GM12878 (cell line): Measurements from ENCODE around the gene HMCN1. TPM values are rescaled to one million over a fixed set of nuclear protein-coding genes. Genes with fewer than 3 reads are reported as not detected.

Experiments
- RAD51 ChIP-seq: fragments of 450-650 bp; IDR thresholded peaks from 2 replicates; pipeline ENCODE4 v1.6.1; 2016; ENCODE audit warnings: moderate library complexity, mild to moderate bottlenecking, inconsistent platforms
- polyA plus RNA-seq, 11 experiments: library from polyadenylated mRNA; depleted of rRNA in 4 of 11; unstranded in 6 of 11; stranded (reverse) in 5 of 11; fragments of >200 nt; fragmentation: Nextera tagmentation in 4 of 11; fragmentation: Illumina TruSeq in 1 of 11; extraction: Ambion mirVana in 4 of 11; extraction: Trizol in 1 of 11; gene quantifications; 1 replicate in 1 of 11; 2 replicates in 10 of 11; pipeline versions ENCODE4 v1.2.1 to v1.2.3, GENCODE V29; 2011 to 2016; ENCODE audit warnings: inconsistent platforms in 2 of 11, missing spikeins in 2 of 11, low read depth in 1 of 11
- total RNA-seq, 4 experiments: library from RNA; depleted of rRNA in 3 of 4; stranded (reverse); fragments of >200 nt in 3 of 4; fragmentation: Illumina TruSeq in 1 of 4; extraction: Trizol in 1 of 4; gene quantifications; 2 replicates each; pipeline versions ENCODE4 v1.2.1 to v1.2.3, GENCODE V29; 2013 to 2021
- TF ChIP-seq, protein P1 (sequence below): fragments of 450-650 bp; IDR thresholded peaks from 2 replicates; pipeline ENCODE4 v1.6.1; 2017; ENCODE audit warnings: mild to moderate bottlenecking, moderate library complexity
- TF ChIP-seq, protein P2 (sequence below): fragments of 450-650 bp; IDR thresholded peaks from 2 replicates; pipeline ENCODE4 v1.6.1; 2016; ENCODE audit warnings: mild to moderate bottlenecking, moderate library complexity, borderline replicate concordance
- TF ChIP-seq, protein P3 (sequence below): fragments of 450-650 bp; formaldehyde crosslinking; IDR thresholded peaks from 2 replicates; pipeline ENCODE4 v1.5.0; 2022; ENCODE audit warnings: mild to moderate bottlenecking, missing genetic modification characterization
- TF ChIP-seq, protein P4 (sequence below): IDR thresholded peaks from 2 replicates; pipeline ENCODE4 v1.6.1; 2012; ENCODE audit warnings: improper control_type of control experiment, low read depth, low read length; ENCODE audit not compliant: insufficient replicate concordance

The HMCN1 gene
- total and polyA plus RNA-seq, 10 of the 15 experiments (the other 5 are each of a cell fraction or from before 2014, with no cell fraction given): under 0.01 to 0.07 TPM; not detected in 8

DNA sequence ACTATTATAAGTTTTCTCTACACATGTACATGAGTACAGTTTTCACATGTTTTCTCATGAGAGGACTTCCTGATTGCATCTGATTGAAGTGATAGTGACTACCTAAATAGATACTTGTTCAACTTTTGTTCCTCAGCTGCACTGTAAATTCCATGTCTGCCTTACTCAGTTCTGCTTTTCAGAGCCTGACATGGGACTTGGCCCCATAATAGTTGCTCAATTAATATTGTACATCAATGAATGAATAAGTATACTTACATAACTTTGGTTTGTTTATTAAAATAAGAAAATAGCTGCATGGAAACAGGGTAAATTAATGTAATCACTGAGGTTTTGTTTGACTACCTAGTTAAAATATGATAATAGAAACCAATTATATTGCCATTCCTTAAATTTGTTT lies 78.7 kb downstream of the HMCN1 start (continued):
- TF ChIP-seq, protein P1, sequence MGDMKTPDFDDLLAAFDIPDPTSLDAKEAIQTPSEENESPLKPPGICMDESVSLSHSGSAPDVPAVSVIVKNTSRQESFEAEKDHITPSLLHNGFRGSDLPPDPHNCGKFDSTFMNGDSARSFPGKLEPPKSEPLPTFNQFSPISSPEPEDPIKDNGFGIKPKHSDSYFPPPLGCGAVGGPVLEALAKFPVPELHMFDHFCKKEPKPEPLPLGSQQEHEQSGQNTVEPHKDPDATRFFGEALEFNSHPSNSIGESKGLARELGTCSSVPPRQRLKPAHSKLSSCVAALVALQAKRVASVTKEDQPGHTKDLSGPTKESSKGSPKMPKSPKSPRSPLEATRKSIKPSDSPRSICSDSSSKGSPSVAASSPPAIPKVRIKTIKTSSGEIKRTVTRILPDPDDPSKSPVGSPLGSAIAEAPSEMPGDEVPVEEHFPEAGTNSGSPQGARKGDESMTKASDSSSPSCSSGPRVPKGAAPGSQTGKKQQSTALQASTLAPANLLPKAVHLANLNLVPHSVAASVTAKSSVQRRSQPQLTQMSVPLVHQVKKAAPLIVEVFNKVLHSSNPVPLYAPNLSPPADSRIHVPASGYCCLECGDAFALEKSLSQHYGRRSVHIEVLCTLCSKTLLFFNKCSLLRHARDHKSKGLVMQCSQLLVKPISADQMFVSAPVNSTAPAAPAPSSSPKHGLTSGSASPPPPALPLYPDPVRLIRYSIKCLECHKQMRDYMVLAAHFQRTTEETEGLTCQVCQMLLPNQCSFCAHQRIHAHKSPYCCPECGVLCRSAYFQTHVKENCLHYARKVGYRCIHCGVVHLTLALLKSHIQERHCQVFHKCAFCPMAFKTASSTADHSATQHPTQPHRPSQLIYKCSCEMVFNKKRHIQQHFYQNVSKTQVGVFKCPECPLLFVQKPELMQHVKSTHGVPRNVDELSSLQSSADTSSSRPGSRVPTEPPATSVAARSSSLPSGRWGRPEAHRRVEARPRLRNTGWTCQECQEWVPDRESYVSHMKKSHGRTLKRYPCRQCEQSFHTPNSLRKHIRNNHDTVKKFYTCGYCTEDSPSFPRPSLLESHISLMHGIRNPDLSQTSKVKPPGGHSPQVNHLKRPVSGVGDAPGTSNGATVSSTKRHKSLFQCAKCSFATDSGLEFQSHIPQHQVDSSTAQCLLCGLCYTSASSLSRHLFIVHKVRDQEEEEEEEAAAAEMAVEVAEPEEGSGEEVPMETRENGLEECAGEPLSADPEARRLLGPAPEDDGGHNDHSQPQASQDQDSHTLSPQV: no peak
- no peak for TF ChIP-seq RAD51
- TF ChIP-seq, protein P2, sequence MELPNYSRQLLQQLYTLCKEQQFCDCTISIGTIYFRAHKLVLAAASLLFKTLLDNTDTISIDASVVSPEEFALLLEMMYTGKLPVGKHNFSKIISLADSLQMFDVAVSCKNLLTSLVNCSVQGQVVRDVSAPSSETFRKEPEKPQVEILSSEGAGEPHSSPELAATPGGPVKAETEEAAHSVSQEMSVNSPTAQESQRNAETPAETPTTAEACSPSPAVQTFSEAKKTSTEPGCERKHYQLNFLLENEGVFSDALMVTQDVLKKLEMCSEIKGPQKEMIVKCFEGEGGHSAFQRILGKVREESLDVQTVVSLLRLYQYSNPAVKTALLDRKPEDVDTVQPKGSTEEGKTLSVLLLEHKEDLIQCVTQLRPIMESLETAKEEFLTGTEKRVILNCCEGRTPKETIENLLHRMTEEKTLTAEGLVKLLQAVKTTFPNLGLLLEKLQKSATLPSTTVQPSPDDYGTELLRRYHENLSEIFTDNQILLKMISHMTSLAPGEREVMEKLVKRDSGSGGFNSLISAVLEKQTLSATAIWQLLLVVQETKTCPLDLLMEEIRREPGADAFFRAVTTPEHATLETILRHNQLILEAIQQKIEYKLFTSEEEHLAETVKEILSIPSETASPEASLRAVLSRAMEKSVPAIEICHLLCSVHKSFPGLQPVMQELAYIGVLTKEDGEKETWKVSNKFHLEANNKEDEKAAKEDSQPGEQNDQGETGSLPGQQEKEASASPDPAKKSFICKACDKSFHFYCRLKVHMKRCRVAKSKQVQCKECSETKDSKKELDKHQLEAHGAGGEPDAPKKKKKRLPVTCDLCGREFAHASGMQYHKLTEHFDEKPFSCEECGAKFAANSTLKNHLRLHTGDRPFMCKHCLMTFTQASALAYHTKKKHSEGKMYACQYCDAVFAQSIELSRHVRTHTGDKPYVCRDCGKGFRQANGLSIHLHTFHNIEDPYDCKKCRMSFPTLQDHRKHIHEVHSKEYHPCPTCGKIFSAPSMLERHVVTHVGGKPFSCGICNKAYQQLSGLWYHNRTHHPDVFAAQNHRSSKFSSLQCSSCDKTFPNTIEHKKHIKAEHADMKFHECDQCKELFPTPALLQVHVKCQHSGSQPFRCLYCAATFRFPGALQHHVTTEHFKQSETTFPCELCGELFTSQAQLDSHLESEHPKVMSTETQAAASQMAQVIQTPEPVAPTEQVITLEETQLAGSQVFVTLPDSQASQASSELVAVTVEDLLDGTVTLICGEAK: no peak
- TF ChIP-seq, protein P3, sequence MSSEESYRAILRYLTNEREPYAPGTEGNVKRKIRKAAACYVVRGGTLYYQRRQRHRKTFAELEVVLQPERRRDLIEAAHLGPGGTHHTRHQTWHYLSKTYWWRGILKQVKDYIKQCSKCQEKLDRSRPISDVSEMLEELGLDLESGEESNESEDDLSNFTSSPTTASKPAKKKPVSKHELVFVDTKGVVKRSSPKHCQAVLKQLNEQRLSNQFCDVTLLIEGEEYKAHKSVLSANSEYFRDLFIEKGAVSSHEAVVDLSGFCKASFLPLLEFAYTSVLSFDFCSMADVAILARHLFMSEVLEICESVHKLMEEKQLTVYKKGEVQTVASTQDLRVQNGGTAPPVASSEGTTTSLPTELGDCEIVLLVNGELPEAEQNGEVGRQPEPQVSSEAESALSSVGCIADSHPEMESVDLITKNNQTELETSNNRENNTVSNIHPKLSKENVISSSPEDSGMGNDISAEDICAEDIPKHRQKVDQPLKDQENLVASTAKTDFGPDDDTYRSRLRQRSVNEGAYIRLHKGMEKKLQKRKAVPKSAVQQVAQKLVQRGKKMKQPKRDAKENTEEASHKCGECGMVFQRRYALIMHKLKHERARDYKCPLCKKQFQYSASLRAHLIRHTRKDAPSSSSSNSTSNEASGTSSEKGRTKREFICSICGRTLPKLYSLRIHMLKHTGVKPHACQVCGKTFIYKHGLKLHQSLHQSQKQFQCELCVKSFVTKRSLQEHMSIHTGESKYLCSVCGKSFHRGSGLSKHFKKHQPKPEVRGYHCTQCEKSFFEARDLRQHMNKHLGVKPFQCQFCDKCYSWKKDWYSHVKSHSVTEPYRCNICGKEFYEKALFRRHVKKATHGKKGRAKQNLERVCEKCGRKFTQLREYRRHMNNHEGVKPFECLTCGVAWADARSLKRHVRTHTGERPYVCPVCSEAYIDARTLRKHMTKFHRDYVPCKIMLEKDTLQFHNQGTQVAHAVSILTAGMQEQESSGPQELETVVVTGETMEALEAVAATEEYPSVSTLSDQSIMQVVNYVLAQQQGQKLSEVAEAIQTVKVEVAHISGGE (CRISPR knock-in tag): no peak
- TF ChIP-seq, protein P4, sequence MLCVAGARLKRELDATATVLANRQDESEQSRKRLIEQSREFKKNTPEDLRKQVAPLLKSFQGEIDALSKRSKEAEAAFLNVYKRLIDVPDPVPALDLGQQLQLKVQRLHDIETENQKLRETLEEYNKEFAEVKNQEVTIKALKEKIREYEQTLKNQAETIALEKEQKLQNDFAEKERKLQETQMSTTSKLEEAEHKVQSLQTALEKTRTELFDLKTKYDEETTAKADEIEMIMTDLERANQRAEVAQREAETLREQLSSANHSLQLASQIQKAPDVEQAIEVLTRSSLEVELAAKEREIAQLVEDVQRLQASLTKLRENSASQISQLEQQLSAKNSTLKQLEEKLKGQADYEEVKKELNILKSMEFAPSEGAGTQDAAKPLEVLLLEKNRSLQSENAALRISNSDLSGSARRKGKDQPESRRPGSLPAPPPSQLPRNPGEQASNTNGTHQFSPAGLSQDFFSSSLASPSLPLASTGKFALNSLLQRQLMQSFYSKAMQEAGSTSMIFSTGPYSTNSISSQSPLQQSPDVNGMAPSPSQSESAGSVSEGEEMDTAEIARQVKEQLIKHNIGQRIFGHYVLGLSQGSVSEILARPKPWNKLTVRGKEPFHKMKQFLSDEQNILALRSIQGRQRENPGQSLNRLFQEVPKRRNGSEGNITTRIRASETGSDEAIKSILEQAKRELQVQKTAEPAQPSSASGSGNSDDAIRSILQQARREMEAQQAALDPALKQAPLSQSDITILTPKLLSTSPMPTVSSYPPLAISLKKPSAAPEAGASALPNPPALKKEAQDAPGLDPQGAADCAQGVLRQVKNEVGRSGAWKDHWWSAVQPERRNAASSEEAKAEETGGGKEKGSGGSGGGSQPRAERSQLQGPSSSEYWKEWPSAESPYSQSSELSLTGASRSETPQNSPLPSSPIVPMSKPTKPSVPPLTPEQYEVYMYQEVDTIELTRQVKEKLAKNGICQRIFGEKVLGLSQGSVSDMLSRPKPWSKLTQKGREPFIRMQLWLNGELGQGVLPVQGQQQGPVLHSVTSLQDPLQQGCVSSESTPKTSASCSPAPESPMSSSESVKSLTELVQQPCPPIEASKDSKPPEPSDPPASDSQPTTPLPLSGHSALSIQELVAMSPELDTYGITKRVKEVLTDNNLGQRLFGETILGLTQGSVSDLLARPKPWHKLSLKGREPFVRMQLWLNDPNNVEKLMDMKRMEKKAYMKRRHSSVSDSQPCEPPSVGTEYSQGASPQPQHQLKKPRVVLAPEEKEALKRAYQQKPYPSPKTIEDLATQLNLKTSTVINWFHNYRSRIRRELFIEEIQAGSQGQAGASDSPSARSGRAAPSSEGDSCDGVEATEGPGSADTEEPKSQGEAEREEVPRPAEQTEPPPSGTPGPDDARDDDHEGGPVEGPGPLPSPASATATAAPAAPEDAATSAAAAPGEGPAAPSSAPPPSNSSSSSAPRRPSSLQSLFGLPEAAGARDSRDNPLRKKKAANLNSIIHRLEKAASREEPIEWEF: no peak
